Prostate gland (tissue), 2 donors: Measurements from ENCODE around the gene CSNK1D. TPM values are rescaled to one million over a fixed set of nuclear protein-coding genes. Genes with fewer than 3 reads are reported as not detected.

Experiments
- DNase-seq: peaks from one replicate; pipeline ENCODE4 v3.0.0-alpha.2; 2019; ENCODE audit warnings: low spot score
- H3K27ac ChIP-seq, 2 donors: fragments of 200-600 bp; sonication (generic); 2 replicates each; pipeline ENCODE4 v1.5.1; 2017 to 2019
- H3K27me3 ChIP-seq: fragments of 200-600 bp; sonication (generic); replicated peaks from 2 replicates; pipeline ENCODE4 v1.5.1; 2019; ENCODE audit not compliant: insufficient read depth
- H3K36me3 ChIP-seq, 2 donors: fragments of 200-600 bp; sonication (generic); 1 replicate in 1 of 2; 2 replicates in 1 of 2; pipeline versions ENCODE4 v1.5.1 to v1.8.1; 2017 to 2019
- H3K4me1 ChIP-seq: fragments of 200-600 bp; sonication (generic); replicated peaks from 2 replicates; pipeline ENCODE4 v1.5.1; 2019
- H3K4me3 ChIP-seq, 2 donors: fragments of 200-600 bp; sonication (generic); 2 replicates each; pipeline ENCODE4 v1.5.1; 2017 to 2019
- H3K9me3 ChIP-seq: fragments of 200-600 bp; sonication (generic); 2 replicates; pipeline ENCODE4 v1.5.1; 2017
- CTCF ChIP-seq, 4 experiments: fragments of 200-600 bp in 2 of 4; fragments of 450-650 bp in 2 of 4; sonication (generic) in 2 of 4; IDR thresholded peaks; 1 replicate in 3 of 4; 2 replicates in 1 of 4; pipeline ENCODE4 v1.5.1; 2016 to 2019; ENCODE audit warnings: antibody characterized with exemption in 4 of 4, mild to moderate bottlenecking in 2 of 4, moderate library complexity in 2 of 4
- POLR2A ChIP-seq: fragments of 450-650 bp; IDR thresholded peaks from one replicate; pipeline ENCODE4 v1.6.1; 2016; ENCODE audit warnings: antibody characterized with exemption, mild to moderate bottlenecking
- POLR2AphosphoS5 ChIP-seq: sonication (generic); formaldehyde crosslinking; IDR thresholded peaks from one replicate; pipeline ENCODE4 v1.6.1; 2017; ENCODE audit warnings: antibody characterized with exemption
- WGBS: methylation state at CpG from one replicate; pipeline ENCODE4 v1.1.5; 2018; 5-methylcytosine and 5-hydroxymethylcytosine counted together
- intact Hi-C: fragments of 100-400 bp; cut with DNase I; formaldehyde crosslinking; loops from one replicate; pipeline ENCODE4 v1.14.2; 2022
- total RNA-seq, 2 donors: library from RNA; depleted of rRNA; stranded (reverse); fragments of >200 nt; gene quantifications; one replicate each; pipeline ENCODE4 v1.1.0, GENCODE V29; 2016

CSNK1D gene
- total RNA-seq, 2 donors from 2014 or later: 80.3 to 155 TPM

- H3K27ac ChIP-seq: peak overlapping the region; percentile 80 to 88
- TF ChIP-seq POLR2AphosphoS5: no peak
- no peak for TF ChIP-seq POLR2A
- TF ChIP-seq CTCF (IDR thresholded peaks at IDR 0.05): no peak
- no peaks in the 10 kb centered on the region for H3K9me3 ChIP-seq
- peaks cover 26% of the 10 kb centered on the region for H3K4me1 ChIP-seq
- under 1% methylated on average over 18 of the region's 18 CpGs for WGBS
- DNase-seq: no peak
- H3K4me3 ChIP-seq: peak overlapping the region; percentile 37 to 39
- H3K27me3 ChIP-seq: no peaks in the 10 kb centered on the region
- intact Hi-C loops: loop anchor here (10.0 kb wide), 1 partner anchor 64 kb away; no protein-coding TSS in a partner anchor
- no peaks in the 10 kb centered on the region for H3K36me3 ChIP-seq
Observed at GRCh38 chr17:82231312-82231561, 42.3 kb downstream of the CSNK1D start.

- TF ChIP-seq CTCF (IDR thresholded peaks at IDR 0.05) (peak in 2 of 4 experiments; percentile 56 to 66), POLR2AphosphoS5 (no peak), POLR2A (peak; percentile 53)
- 11% methylated on average over 46 of the region's 76 CpGs for WGBS
Observed at GRCh38 chr17:82230609-82231311, 42.7 kb downstream of the CSNK1D start.

GRCh38 chr17:82229698-82230608 is 43.5 kb downstream of the CSNK1D start:
- intact Hi-C loops: loop anchor here (10.0 kb wide), 1 partner anchor 65 kb away; no protein-coding TSS in a partner anchor
- Histone ChIP-seq H3K4me3 (peak overlapping the region; percentile 37 to 39), H3K27me3 (no peaks in the 10 kb centered on the region), H3K27ac (peak overlapping the region; percentile 80 to 88), H3K36me3 (no peaks in the 10 kb centered on the region), H3K4me1 (peaks cover 14% of the 10 kb centered on the region), H3K9me3 (no peaks in the 10 kb centered on the region)
- 52% methylated on average over 20 of the region's 28 CpGs for WGBS
- no peak for DNase-seq
- TF ChIP-seq POLR2AphosphoS5 (no peak), CTCF (IDR thresholded peaks at IDR 0.05) (no peak), POLR2A (no peak)

More at GRCh38 chr17:82230609-82231311, 42.7 kb downstream of the CSNK1D start:
- DNase-seq: no peak
- Histone ChIP-seq H3K36me3 (no peaks in the 10 kb centered on the region), H3K9me3 (no peaks in the 10 kb centered on the region), H3K27ac (peak overlapping the region; percentile 80 to 88), H3K4me3 (peak overlapping the region; percentile 37 to 39), H3K27me3 (no peaks in the 10 kb centered on the region), H3K4me1 (peaks cover 22% of the 10 kb centered on the region)
- intact Hi-C loops: loop anchor here (10.0 kb wide), 1 partner anchor 64 kb away; no protein-coding TSS in a partner anchor

- intact Hi-C loops: no loop called here
- Histone ChIP-seq H3K9me3 (no peaks in the 10 kb centered on the region), H3K4me1 (peaks cover 5% of the 10 kb centered on the region), H3K36me3 (no peaks in the 10 kb centered on the region), H3K4me3 (peak within 1 kb of the TSS; percentile 31 to 37), H3K27me3 (no peaks in the 10 kb centered on the region), H3K27ac (peak within 1 kb of the TSS; percentile 70 to 88)
- no peak for DNase-seq
- WGBS: 10% methylated on average over 46 of the region's 105 CpGs
- no peak for TF ChIP-seq CTCF (IDR thresholded peaks at IDR 0.05)
- TF ChIP-seq POLR2A: peak; percentile 83
Observed at GRCh38 chr17:82228842-82229697, 44.4 kb downstream of the CSNK1D start, which contains the start of gene SLC16A3. Gene SLC16A3 (plus strand): TSS chr17:82229042. CDS start chr17:82236009, 6,967 bp downstream.
